HG03135 (cell line): ENCODE measurements around the gene GNG3.
"Not testable (repeated sequence)": the region's sequence is repeated elsewhere in the genome, so short reads cannot be mapped to it uniquely, and the experiment has no call there.

Experiments used
- ATAC-seq: cut with Tn5 transposase; IDR thresholded peaks from one replicate; pipeline ENCODE4 v1.9.1; 2021; ENCODE audit warnings: mild to moderate bottlenecking, moderate library complexity; ENCODE audit not compliant: unreplicated experiment

GNG3 gene

DNA sequence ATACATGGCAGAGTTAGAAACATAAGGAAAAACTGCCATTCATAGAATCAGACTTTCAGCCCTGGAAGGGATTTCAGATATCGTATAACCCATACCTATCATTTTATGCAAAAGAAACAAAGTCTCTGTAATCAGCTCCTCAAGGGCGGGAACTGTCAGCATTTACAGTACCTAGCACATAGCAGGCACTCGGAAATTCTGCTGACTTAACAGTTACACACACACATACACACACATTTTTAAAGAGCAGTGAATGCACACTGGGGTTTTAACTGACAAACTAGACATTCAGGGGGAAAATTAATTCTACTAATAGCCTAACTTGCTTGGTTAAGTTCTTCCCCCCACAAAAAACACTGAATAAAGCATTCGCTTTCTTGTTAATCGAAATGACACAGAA lies 8.7 kb downstream of the GNG3 start:
- no peak for ATAC-seq

DNA sequence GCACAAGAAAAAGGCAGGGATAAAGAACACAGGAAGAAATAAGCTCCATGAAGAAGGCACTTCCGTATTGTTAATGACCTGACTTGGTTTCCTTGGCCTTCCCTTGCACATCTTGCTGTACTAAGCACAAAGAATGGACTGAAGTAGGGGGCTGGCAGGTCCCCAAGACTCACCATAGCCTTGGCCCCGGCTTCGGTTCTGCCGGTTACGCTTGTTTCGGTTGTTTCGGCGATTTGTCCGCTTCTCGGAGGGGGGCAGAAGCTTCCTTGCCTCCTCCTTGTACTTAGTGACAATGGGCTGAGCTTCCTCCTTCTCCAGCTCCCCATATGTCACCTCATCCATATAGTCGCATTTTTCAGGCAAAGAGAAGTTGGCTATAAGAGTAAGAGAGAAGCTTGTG lies 9.3 kb downstream of the GNG3 start:
- ATAC-seq = no peak

DNA sequence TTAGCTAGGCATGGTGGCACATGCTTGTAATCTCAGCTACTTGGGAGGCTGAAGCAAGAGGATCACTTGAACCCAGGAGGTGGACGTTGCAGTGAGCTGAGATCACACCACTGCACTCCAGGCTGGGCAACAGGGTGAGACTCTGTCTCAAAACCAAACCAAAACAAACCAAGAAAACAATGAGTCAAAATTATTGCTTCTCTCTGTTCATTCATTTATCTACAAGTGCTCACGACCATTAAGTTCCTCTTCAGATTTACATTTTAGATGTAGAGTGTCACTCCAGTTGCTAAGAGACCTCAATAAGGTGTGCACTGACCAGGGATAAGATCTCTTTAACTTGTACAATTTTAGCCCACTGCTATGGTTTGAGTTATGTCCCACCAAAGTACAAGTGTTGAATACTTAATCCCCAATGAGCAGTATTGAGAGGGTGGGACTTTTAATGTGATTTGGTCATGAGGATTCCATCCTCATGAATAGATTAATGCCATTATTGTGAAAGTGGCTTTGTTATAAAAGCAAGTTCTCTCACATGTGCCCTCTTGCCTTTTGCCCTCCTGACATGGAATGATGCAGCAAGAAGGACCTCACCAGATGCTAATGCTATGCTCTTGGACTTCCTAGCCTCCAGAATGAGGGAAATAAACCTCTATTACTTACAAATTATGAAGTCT lies 12.0 kb downstream of the GNG3 start:
- no peak for ATAC-seq

GRCh38 chr11:62721994-62722393 lies 14.5 kb downstream of the GNG3 start:
- no peak for ATAC-seq

DNA sequence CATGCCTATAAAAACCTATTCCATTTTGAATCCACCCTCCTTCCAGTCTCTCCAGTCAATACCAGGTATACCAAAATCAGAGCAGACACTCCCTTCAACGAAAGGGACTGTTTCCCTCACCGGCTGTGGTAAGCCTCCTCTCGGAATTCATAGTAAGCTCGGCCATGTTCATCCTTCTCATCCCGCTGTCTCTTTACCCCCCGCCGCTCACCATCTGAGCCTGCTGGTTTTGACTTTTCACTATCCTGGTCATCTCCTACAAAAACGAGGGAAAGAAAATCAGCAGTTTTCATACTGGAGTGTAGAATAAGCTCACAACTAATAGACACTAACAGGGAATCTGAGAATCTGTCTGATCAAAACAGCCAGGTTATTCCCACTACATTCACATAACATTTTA lies 16.7 kb downstream of the GNG3 start:
- ATAC-seq = no peak

GRCh38 chr11:62725646-62726045 lies 18.2 kb downstream of the GNG3 start:
- ATAC-seq = no peak

DNA sequence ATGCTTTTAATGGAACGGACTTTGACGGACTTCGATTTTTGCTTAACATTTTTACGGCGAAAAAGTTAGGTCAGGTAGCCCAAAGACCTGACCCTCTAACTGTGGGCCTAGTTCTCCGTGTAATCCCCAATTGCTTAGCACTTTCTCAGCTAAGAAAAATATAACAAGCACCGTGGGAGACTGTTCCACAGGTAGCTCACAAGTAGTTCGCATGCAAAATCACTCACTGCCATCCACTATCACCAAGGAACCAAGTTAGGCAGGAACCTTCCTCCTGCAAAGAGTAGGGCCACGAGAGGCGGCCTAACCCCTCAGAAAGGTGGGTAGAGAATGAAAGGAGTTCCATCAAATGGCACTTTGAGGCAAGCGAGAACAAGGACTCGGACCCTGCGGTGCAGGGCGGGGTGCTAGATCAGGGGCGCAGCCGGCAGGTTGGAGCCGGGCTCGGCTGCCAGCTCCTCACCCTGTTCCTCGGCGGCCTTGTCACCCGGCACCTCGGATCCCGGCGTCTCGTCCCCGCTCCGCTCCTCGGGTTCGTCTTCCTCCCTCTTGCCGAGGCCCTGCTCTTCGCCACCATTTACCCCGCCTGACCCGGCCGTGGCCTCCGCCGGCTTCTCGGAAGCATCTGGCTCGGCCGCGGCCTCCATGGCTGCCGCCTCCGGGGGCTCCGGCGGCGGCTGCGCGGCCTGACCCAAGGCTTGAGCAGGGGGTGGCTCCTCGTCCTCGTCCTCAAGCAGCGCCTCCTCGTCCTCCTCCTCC lies 18.9 kb downstream of the GNG3 start:
- ATAC-seq = no peak

GRCh38 chr11:62726915-62727164 lies 19.4 kb downstream of the GNG3 start:
- ATAC-seq = no peak

GRCh38 chr11:62727165-62727871 lies 19.8 kb downstream of the GNG3 start, which contains the start of gene HNRNPUL2:
Gene HNRNPUL2 (minus strand): TSS chr11:62727457. CDS start chr11:62727156, 301 bp downstream.
- ATAC-seq = peak; percentile 68

DNA sequence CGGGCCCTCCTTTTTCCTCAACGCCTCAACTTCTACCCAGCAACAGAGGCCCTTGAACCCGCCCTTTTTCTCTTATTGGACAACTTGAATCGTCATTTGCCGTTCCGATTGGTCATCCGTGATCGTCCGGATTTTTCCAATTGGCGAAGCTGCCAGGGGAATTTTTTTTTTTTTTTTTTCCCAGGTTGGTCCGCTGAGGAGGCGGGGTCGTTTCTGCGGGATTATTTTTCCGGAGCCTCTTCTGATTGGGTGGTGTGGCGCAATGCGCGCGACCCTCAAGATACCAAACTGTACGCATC lies 20.3 kb downstream of the GNG3 start:
- peak; percentile 52 for ATAC-seq

GRCh38 chr11:62728171-62728988 lies 20.9 kb downstream of the GNG3 start, which contains the start of gene TTC9C:
Gene TTC9C (plus strand): TSS chr11:62728486. CDS start chr11:62728849, 363 bp downstream.
- ATAC-seq = peak; percentile 20

GRCh38 chr11:62730076-62730475 lies 22.6 kb downstream of the GNG3 start:
- ATAC-seq = not testable (repeated sequence)

GRCh38 chr11:62732830-62733229 lies 25.4 kb downstream of the GNG3 start:
- no peak for ATAC-seq

GRCh38 chr11:62737196-62737595 lies 29.7 kb downstream of the GNG3 start:
- no peak for ATAC-seq

DNA sequence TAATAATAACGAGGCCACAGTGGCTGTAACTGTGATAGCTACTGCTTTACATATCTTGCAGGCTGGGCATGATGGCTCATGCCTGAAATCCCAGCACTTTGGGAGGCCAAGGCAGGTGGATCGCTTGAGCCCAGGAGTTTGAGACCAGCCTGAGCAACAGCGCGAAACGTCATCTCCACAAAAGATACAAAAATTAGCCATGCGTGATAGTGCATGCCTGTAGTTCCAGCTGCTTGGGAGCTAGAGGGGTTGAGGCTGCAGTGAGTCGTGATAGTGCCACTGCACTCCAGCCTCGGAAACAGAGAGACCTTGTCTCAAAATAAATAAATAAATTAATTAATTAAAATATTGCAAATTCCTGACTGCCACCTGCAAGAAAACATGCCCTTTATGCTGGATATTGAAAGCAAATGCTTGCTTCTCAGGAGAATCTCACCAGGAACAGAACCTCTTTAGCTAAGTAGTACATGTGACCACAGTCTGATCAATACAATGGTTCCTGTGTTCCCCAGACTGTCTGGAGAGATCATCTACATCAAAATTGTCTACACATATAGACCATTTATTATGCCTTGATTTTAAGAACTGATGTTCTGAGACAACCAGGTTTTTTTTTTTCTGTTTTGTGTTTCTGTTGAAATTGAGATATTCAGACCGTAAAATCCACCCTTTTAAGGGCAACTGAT lies 40.1 kb downstream of the GNG3 start:
- ATAC-seq = no peak

DNA sequence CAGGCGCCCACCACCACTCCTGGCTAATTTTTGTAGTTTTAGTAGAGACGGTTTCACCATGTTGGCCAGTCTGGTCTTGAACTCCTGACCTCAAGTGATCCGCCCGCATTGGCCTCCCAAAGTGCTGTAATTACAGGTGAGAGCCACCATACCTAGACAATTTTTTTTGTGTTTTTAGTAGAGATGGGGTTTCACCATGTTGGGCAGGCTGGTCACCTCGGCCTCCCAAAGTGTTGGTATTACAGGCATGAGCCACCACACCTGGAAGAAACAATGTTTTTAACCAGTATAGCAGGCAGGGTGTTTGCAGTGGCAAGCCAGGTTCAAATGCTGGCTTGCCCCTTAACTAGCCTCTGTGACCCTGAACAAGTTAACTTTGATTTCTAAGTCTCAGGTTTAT lies 42.5 kb downstream of the GNG3 start:
- not testable (repeated sequence) for ATAC-seq

- no peak for ATAC-seq
Measured at GRCh38 chr11:62752177-62752785, 44.8 kb downstream of the GNG3 start.

DNA sequence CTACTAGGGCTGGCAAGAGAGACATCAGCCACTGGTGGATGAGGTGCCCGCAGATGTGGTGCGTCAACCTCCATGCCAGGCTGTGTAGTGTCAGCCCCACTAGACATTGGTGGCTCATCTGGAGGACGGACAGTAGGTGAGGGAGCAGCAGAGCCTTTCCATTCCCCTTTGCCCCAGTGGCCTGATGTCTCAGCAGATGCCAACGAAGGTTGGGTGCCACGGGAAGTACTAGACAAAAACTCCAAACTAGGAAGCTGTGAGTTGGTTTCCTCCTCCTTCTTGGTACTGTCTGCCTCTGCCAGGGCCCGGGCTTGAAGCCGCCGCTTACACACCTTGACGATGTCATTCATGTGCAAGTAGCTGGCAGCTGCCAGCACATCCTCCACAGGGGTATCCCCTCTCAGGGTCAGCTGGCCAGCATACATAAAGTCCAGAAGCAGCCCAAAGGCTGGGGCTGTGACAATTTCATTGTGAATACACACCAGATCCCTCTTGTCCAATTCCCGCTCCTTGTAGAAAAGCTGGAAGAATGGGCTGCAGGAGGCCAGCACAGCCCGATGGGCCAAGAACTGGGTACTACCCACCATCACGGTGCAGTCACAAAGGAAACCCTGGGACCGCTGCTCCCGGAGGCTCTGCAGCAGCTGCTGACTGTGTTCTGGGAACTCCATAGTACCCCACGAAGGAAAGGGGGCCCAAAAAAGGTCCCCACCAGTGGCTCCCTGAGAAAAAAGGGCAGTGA lies 45.7 kb downstream of the GNG3 start:
- no peak for ATAC-seq

- ATAC-seq = peak; percentile 94
Measured at GRCh38 chr11:62753736-62754603, 46.5 kb downstream of the GNG3 start, which contains the start of gene ZBTB3. Gene ZBTB3 (minus strand): TSS chr11:62754160. CDS start chr11:62753664, 496 bp downstream.
